Activated CD4-positive, alpha-beta T cell treated with anti-CD3 and anti-CD28 coated beads, Interleukin-10, Interleukin-2, amounts not matched to agents 100 ng/mL and 50 ng/mL, durations not matched to agents 16 hours and 8 hours (primary cell): ENCODE results near the gene VWA8.
"Not testable (repeated sequence)": the region's sequence is repeated elsewhere in the genome, so short reads cannot be mapped to it uniquely, and the experiment has no call there.

Experiments
- DNase-seq: peaks from one replicate; pipeline ENCODE4 v3.0.0-alpha.2; 2020

The VWA8 gene

DNA sequence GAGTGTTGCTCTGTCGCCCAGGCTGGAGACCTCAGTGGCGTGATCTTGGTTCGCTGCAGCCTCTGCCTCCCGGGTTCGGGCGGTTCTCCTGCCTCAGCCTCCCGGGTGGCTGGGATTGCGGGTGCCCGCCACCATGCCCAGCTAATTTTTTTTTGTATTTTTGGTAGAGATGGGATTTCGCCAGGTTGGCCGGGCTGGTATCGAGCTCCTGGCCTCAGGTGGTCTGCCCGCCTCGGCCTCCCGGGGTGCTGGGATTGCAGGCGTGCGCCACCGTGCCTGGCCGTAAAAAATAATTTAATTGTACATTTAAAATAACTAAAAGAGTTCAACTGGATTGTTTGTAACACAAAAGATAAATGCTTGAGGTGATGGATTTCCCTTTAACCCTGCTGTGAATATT, 387.3 kb downstream of the VWA8 start:
- not testable (repeated sequence) for DNase-seq

DNA sequence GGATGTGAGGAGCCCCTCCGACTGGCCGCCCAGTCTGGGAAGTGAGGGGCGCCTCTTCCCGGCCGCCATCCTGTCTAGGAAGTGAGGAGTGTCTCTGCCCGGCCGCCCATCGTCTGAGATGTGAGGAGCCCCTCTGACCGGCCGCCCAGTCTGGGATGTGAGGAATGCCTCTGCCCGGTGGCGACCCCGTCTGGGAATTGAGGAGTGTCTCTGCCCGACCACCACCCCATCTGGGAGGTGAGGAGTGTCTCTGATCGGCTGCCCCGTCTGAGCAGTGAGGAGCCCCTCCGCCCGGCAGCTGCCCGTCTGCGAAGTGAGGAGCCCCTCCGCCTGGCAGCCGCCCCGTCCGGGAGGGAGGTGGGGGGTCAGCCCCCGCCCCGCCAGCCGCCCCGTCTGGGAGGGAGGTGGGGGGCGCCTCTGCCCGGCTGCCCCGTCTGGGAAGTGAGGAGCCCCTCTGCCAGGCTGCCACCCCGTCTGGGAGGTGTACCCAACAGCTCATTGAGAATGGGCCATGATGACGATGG, 389.0 kb downstream of the VWA8 start:
- not testable (repeated sequence) for DNase-seq

DNA sequence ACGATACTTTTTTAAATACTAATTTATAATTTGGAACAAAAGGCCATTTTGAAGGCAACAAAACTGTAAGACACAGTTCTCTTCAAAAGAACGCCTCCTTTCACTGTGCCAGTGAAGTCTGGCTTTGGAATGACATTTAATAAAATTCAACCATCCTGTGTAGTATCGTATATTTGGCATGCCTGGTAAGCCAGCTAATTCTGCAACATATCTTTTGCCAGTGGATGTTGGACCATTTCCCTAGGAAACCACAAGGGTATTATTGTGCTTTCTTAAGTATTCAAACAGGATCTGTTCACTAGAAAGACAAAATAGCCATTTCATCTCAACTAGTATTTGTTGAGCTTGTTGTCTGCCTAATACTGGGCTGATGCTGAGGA, 391.9 kb downstream of the VWA8 start:
- DNase-seq: no peak

DNA sequence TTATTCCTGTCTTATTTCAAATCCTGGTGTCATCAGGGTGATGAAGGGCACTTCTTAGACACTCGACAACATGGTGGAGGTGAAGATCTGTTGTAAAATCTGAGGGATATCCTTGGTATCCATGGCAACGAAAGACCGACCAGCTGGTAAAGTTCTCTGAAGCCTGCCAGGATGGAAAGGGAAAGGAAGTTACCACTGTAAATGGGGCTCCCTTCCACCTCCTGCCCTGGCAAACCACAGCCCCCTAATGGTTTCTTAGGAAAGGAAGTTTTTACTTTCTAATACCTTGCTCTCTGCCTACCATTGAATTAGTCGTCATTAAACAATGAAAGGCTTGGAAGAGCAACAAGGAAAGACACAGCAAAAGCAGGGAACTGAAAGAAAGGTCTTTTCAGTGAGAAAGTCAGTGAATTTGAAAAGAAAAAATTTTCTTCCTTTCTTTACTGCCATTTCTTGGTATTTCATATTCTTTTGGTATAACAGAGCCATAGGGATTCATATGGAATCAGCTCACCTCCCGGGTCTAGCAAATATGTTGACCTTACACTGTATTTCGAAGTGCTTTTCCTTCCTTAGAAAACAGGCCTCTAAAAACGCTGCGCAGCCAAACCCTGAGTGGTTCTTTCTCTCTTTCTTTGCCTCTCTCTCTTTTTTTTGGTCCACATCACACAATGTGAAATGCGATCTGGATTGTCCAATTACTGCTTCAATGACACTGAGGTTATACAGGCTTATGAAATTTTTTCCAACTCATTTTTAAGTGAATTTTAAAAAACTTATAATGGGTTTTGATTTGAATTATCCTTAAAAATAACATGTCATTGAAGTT, 392.6 kb downstream of the VWA8 start:
- no peak for DNase-seq

DNA sequence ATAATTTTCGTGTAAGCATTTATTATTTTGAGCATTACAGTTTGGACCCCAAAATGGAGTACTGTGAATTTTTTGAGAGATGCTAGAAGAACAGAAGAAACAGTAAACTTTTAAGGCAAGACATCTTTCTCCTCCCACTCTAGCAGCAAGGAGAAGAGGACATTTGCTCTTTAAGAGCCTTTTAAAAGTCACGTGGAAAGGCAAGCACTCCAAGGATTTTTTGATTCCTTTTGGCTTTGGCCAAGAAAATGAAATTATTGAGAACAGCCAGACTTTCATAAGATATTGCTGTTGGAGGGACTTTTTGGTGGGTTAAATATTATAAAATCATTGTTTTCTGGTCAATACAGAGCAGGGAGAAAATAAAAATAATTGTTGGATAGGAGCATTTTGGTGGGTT, 393.5 kb downstream of the VWA8 start:
- DNase-seq: no peak

DNA sequence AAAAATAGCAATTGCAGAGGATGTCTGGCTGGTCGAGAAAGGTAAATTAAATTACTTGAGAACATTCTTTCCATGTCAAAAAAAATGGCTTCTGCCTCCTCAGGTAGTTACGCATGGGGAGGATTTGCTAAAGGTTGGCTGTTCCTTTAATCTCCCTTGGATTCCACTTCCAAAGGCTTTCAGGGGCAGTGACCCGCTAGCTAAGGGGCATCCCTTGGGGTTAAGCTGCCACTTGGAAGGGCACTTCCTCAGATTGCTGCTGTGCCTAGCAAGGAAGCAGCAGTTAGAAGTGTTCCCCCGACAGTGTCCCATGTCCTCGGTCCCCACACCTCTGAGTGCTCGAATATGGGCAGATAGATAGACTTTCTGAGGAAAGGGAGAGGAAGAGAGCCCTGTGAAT, 395.1 kb downstream of the VWA8 start:
- no peak for DNase-seq

- DNase-seq: no peak
Measured at GRCh38 chr13:41565216-41565615, 395.7 kb downstream of the VWA8 start.

DNA sequence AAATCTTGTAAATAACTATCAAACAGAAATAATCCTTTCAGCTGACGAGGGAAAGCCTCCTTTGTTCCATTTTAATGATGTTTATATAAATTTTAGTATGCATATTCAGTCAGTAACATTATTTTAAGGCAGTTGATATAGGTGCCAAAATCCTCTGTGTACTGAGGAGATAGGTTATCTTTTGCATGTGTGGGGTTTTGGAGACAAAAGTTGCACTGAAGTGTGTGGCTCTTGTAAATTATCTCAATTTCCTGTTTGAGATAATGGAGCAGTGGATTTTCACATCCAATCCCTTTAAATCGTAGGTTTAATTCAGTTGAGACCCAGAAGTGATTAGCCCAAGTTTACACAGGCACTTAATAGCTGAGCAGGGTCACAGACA, 396.9 kb downstream of the VWA8 start:
- DNase-seq: no peak

GRCh38 chr13:41563341-41563983, 397.4 kb downstream of the VWA8 start:
- no peak for DNase-seq

- no peak for DNase-seq
Measured at GRCh38 chr13:41562541-41563178, 398.2 kb downstream of the VWA8 start.

- no peak for DNase-seq
Measured at GRCh38 chr13:41562083-41562482, 398.8 kb downstream of the VWA8 start.

- DNase-seq: no peak
Measured at GRCh38 chr13:41561170-41561569, 399.7 kb downstream of the VWA8 start.

DNA sequence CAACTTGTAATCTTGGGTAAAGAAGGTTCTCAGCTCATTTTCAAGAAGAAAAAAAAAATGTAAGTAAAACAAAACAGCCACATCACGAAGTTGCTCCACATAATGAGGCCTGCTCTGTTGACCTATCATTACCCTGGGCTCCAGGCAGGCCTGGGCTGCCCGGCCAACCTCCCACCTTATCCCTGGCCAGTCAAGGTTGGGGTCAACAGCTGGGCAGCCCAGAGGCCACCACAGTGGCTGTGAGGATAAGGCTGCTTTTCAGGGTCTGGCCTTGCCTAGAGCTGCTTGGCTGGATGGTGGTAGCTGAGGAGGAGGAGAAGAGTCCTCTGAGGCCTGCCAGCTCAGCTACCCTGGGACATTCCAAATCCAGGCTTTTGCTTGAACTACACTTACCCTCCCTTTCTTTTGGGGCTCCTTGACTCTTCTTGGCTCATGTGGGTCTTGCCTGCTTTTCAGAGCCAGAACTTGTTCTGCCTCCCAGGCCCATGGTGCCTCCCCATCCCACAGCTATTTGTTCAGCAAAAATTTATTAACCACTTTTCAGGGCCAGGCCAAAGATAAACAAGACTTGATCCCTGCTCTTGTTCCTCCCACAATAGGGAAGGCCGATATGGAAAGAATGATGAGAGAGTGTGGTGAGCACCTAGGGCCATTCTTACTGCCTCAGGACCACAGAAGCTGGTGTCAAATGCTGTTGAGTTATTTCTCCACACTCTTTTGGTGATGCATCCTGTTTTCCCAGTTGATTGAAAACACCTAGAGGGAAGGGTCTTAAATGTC, 401.9 kb downstream of the VWA8 start:
- no peak for DNase-seq

DNA sequence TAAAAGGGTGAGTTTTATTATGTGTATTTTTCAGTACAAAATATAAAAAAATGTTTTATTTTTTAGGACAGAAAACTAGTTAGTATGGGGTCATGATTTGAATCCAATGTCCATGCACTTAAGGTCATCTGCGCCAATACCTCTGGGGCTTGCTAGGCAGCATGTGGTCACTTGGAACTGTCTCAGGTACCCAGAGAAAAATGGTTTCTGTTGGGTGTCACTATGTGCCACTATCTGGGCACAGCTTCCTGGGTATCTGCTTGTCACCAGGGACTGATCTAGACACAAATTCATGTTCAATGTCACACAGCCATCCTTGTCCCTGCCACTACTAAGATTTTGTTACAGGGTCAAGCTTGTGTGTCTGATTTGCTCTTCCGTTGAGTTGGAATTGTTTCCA, 403.2 kb downstream of the VWA8 start:
- no peak for DNase-seq

- peak; percentile 80 for DNase-seq
Measured at GRCh38 chr13:41554626-41555386, 406.1 kb downstream of the VWA8 start.

- peak; percentile 20 for DNase-seq
Measured at GRCh38 chr13:41554180-41554579, 406.7 kb downstream of the VWA8 start.

- no peak for DNase-seq
Measured at GRCh38 chr13:41552031-41552430, 408.9 kb downstream of the VWA8 start.

GRCh38 chr13:41550276-41550675, 410.6 kb downstream of the VWA8 start:
- DNase-seq: no peak

GRCh38 chr13:41549491-41549890, 411.4 kb downstream of the VWA8 start:
- no peak for DNase-seq

DNA sequence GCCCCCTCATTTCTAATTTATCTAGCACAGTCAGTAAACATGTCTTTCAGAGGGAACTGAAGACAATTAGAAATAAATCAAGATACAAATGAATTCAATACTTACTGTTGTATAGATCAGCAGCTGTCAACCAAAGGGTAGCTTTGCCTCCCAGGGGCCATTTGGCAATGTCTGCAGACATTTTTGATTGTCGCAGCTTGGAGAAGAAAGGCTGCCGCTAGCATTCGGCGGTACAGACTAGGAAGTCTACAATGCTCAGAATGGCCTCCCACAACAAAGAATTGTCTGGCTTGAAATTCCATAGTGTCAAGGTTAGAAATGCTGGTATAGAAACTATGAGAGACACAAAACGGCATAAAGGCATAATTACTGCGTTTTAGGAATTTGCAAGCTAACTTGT, 412.0 kb downstream of the VWA8 start:
- DNase-seq: no peak

GRCh38 chr13:41548031-41548430, 412.9 kb downstream of the VWA8 start:
- no peak for DNase-seq

DNA sequence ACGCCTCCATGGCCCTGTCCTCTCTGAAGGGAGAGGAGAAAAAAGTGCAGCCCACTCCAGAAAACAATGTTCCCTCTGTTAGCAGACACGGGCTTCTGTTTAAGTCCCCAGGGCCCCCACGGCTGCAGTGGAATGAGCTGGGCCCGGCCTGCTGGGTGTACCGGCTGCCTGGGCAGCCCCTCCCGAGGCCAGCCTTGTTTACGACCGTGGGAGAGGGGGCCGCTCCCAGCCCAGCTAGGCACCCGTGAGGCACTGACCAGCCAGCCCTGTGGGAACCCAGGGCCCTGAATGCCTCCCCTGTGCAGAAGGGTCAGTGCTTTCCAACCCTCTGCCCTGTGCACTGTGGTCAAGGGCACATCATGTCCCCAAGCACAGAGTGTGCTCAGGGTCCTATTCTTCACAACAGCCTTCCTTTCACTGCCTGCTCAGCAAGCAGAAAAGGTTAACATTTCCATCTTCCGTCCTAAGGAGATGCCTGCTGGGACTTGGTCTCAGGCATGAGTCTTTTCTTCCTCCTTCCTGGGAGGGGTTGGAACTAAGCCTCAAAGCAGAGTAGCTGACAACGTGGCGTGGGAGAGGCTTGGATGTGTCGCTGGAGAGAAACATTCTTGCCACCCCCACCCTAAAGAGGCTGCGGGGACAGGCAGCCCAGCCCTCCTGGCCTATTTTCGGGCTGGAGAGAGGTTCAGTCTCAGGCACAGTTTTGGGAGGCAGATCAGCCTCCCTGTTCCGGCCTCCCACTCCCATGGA, 413.5 kb downstream of the VWA8 start:
- no peak for DNase-seq
